ELF-1 (cell line): ENCODE measurements around the gene AMDHD2.
A peak's percentile ranks its signal among the peaks of the same experiment; 100 is the strongest.
"Not testable (repeated sequence)": the region's sequence is repeated elsewhere in the genome, so short reads cannot be mapped to it uniquely, and the experiment has no call there.

Experiments used
- DNase-seq: peaks from one replicate; pipeline ENCODE4 v3.0.0-alpha.2; 2016; ENCODE audit warnings: low read depth, low spot score

The AMDHD2 gene

GRCh38 chr16:2532494-2533141 lies 12.4 kb downstream of the AMDHD2 start:
- DNase-seq = peak; percentile 60

- DNase-seq = not testable (repeated sequence)
These were observed 13.1 kb downstream of the AMDHD2 start for GRCh38 chr16:2533142-2533755.

- no peak for DNase-seq
These were observed 13.7 kb downstream of the AMDHD2 start for GRCh38 chr16:2533912-2534311.

- not testable (repeated sequence) for DNase-seq
These were observed 14.2 kb downstream of the AMDHD2 start for GRCh38 chr16:2534335-2534734.

GRCh38 chr16:2535625-2536013 lies 15.4 kb downstream of the AMDHD2 start:
- peak; percentile 58 for DNase-seq

- DNase-seq = peak; percentile 94
These were observed 17.5 kb downstream of the AMDHD2 start, which contains the start of gene PDPK1 for GRCh38 chr16:2537451-2538379. Gene PDPK1, plus strand, starts transcription at chr16:2538021. Its CDS starts 92 bp downstream, at chr16:2538113.

GRCh38 chr16:2539192-2539844 lies 19.1 kb downstream of the AMDHD2 start:
- DNase-seq = not testable (repeated sequence)

GRCh38 chr16:2539845-2540458 lies 19.8 kb downstream of the AMDHD2 start:
- DNase-seq = peak; percentile 29

- not testable (repeated sequence) for DNase-seq
These were observed 20.7 kb downstream of the AMDHD2 start for GRCh38 chr16:2540912-2541311.

GRCh38 chr16:2541409-2541808 lies 21.2 kb downstream of the AMDHD2 start:
- DNase-seq = not testable (repeated sequence)

GRCh38 chr16:2543771-2544170 lies 23.6 kb downstream of the AMDHD2 start:
- DNase-seq = not testable (repeated sequence)

GRCh38 chr16:2550283-2550878 lies 30.2 kb downstream of the AMDHD2 start:
- DNase-seq = not testable (repeated sequence)

- peak; percentile 84 for DNase-seq
These were observed 31.3 kb downstream of the AMDHD2 start for GRCh38 chr16:2551420-2551889.

GRCh38 chr16:2554709-2555425 lies 34.7 kb downstream of the AMDHD2 start:
- DNase-seq = not testable (repeated sequence)

GRCh38 chr16:2557150-2557549 lies 37.0 kb downstream of the AMDHD2 start:
- not testable (repeated sequence) for DNase-seq

- DNase-seq = not testable (repeated sequence)
These were observed 40.1 kb downstream of the AMDHD2 start for GRCh38 chr16:2560131-2560797.

- DNase-seq = not testable (repeated sequence)
These were observed 40.6 kb downstream of the AMDHD2 start for GRCh38 chr16:2560798-2561133.

GRCh38 chr16:2567506-2567905 lies 47.3 kb downstream of the AMDHD2 start:
- DNase-seq = not testable (repeated sequence)

GRCh38 chr16:2568573-2568972 lies 48.4 kb downstream of the AMDHD2 start:
- not testable (repeated sequence) for DNase-seq
